K562 (cell line): ENCODE data around the gene GTSE1. TPM values are rescaled to one million over a fixed set of nuclear protein-coding genes. Genes with fewer than 3 reads are reported as not detected.

Experiments used
- ATAC-seq: fragments of 200-7000 bp; cut with Tn5 transposase; 3 replicates; pipeline ENCODE4 v1.9.1; 2020; ENCODE audit warnings: moderate library complexity
- BruUV-seq: library from RNA; stranded (reverse); fragments of 400-500 nt; replicated peaks from 2 replicates; lab custom pipeline; 2021; lab: Mats Ljungman, UMichigan
- CTCF ChIA-PET: fragments of 300-600 bp; formaldehyde crosslinking; extraction: SDS; loops from one replicate; lab custom pipeline; 2021; ENCODE audit warnings: low intra/inter-chr PET ratio; lab: Yijun Ruan, JAX
- POLR2A ChIA-PET: fragments of 300-600, 350-650 bp; sonication (Branson Sonifier 250); formaldehyde crosslinking; extraction: SDS; loops from one replicate; lab custom pipeline; 2021; ENCODE audit warnings: antibody characterized with exemption, inconsistent platforms; lab: Yijun Ruan, JAX
- DNase-seq, 4 experiments: peaks; one replicate each; pipeline versions ENCODE4 v3.0.0 to v3.0.0-alpha.2; 2011 to 2018; ENCODE audit warnings: low spot score in 3 of 4, mixed read lengths in 3 of 4; ENCODE audit errors: extremely low read depth in 1 of 4
- FAIRE-seq: peaks from 2 replicates; lab custom pipeline; 2011; peaks lifted over from hg19 to GRCh38; lab: Jason Lieb, UNC
- H2AFZ ChIP-seq: 2 replicates; pipeline ENCODE4 v1.6.0; 2011; ENCODE audit warnings: low read depth, low read length, control low read depth, inconsistent platforms
- H3K27ac ChIP-seq: fragments of 200-600 bp; 3 replicates; pipeline ENCODE4 v1.8.0; 2011; ENCODE audit warnings: low read depth, mild to moderate bottlenecking, control low read depth, inconsistent platforms, low read length, moderate library complexity, mixed read lengths; ENCODE audit errors: extremely low read depth
- H3K27me3 ChIP-seq, 2 experiments: fragments of 300-600 bp in 1 of 2; 2 replicates in 1 of 2; 3 replicates in 1 of 2; pipeline versions ENCODE4 v1.6.0 to v1.8.0; 2011; ENCODE audit warnings: inconsistent platforms in 2 of 2, low read length in 2 of 2, mild to moderate bottlenecking in 1 of 2, mixed read lengths in 1 of 2, moderate library complexity in 1 of 2; ENCODE audit not compliant: control insufficient read depth in 2 of 2, insufficient read depth in 2 of 2
- H3K36me3 ChIP-seq: fragments of 300-600 bp; 3 replicates; pipeline ENCODE4 v1.8.0; 2011; ENCODE audit warnings: mild to moderate bottlenecking, low read length, inconsistent platforms; ENCODE audit not compliant: control insufficient read depth, insufficient read depth
- H3K4me1 ChIP-seq, 2 experiments: fragments of 200-600 bp in 1 of 2; replicated peaks in 1 of 2; 2 replicates in 1 of 2; 3 replicates in 1 of 2; pipeline versions ENCODE4 v1.5.1 to v1.8.0; 2011; ENCODE audit warnings: inconsistent platforms in 2 of 2, low read length in 2 of 2, mild to moderate bottlenecking in 1 of 2, mixed read lengths in 1 of 2, moderate library complexity in 1 of 2; ENCODE audit not compliant: control insufficient read depth in 2 of 2, insufficient read depth in 2 of 2
- H3K4me2 ChIP-seq: 2 replicates; pipeline ENCODE4 v1.6.1; 2011; ENCODE audit warnings: low read length, control low read depth, inconsistent platforms, mixed read lengths; ENCODE audit not compliant: insufficient read depth
- H3K4me3 ChIP-seq: fragments of 200-600 bp; sonication (generic), shearing (Covaris generic); 2 replicates; pipeline ENCODE4 v1.5.1; 2016; ENCODE audit warnings: control low read depth, inconsistent platforms
- H3K79me2 ChIP-seq: fragments of 200-600 bp; 3 replicates; pipeline ENCODE4 v1.8.0; 2011; ENCODE audit warnings: low read length, inconsistent platforms; ENCODE audit not compliant: control insufficient read depth, insufficient read depth
- H3K9ac ChIP-seq, 2 experiments: 2 replicates each; pipeline versions ENCODE4 v1.6.0 to v1.6.1; 2011; ENCODE audit warnings: low read depth in 2 of 2, low read length in 2 of 2, control low read depth in 1 of 2, inconsistent platforms in 1 of 2, mild to moderate bottlenecking in 1 of 2, mixed read lengths in 1 of 2; ENCODE audit not compliant: insufficient read depth in 1 of 2
- H3K9me1 ChIP-seq: one replicate; pipeline ENCODE4 v1.6.0; 2011; ENCODE audit warnings: inconsistent platforms, mild to moderate bottlenecking, low read length, moderate library complexity; ENCODE audit not compliant: control insufficient read depth, insufficient read depth
- H3K9me3 ChIP-seq: replicated peaks from 2 replicates; pipeline ENCODE4 v1.5.1; 2011; ENCODE audit warnings: low read depth, low read length, inconsistent platforms; ENCODE audit not compliant: control insufficient read depth, insufficient read depth
- H4K20me1 ChIP-seq: replicated peaks from 2 replicates; pipeline ENCODE4 v1.6.1; 2011; ENCODE audit warnings: low read length, inconsistent platforms, mixed read lengths; ENCODE audit not compliant: control insufficient read depth, insufficient read depth
- BACH1 ChIP-seq: fragments of 200-800 bp; sonication (Bioruptor generic); IDR thresholded peaks from 2 replicates; pipeline ENCODE4 v1.6.1; 2016; ENCODE audit warnings: missing genetic modification characterization, missing compliant biosample characterization
- CREB3L1 ChIP-seq: fragments of 450-650 bp; IDR thresholded peaks from 2 replicates; pipeline ENCODE4 v1.6.1; 2014; ENCODE audit warnings: low read depth, mild to moderate bottlenecking, moderate library complexity, borderline replicate concordance
- EP300 ChIP-seq: IDR thresholded peaks from 2 replicates; pipeline ENCODE4 v1.6.1; 2012; ENCODE audit warnings: low read length, improper control_type of control experiment
- ETS2 ChIP-seq: IDR thresholded peaks from 2 replicates; pipeline ENCODE4 v1.6.1; 2016; ENCODE audit warnings: borderline replicate concordance, missing genetic modification characterization, mild to moderate bottlenecking, moderate library complexity, missing compliant biosample characterization; ENCODE audit not compliant: poor library complexity, severe bottlenecking
- GABPA ChIP-seq: fragments of 200-800 bp; sonication (Bioruptor generic); conservative IDR thresholded peaks from 2 replicates; pipeline ENCODE4 v1.6.1; 2016; ENCODE audit warnings: low read depth, missing genetic modification characterization, missing compliant biosample characterization
- HCFC1 ChIP-seq: IDR thresholded peaks from 2 replicates; pipeline ENCODE4 v1.6.1; 2012; ENCODE audit warnings: low read depth, low read length, improper control_type of control experiment
- HOMEZ ChIP-seq: fragments of 250-450 bp; sonication (Bioruptor Pico); IDR thresholded peaks from 2 replicates; pipeline ENCODE4 v1.4.0; 2020; ENCODE audit warnings: mild to moderate bottlenecking, moderate library complexity
- MAFG ChIP-seq: fragments of 450-650 bp; conservative IDR thresholded peaks from 2 replicates; pipeline ENCODE4 v1.6.1; 2016; ENCODE audit warnings: missing genetic modification characterization, missing compliant biosample characterization
- MED1 ChIP-seq: sonication (generic); formaldehyde crosslinking; IDR thresholded peaks from 2 replicates; pipeline ENCODE4 v1.8.1; 2023; ENCODE audit warnings: missing genetic modification reagents, borderline replicate concordance
- MYBL2 ChIP-seq, 2 experiments: fragments of 450-650 bp in 1 of 2; sonication (generic) in 1 of 2; formaldehyde crosslinking in 1 of 2; IDR thresholded peaks; 2 replicates each; pipeline versions ENCODE4 v1.6.1 to v1.8.1; 2017 to 2022; ENCODE audit warnings: borderline replicate concordance in 1 of 2, inconsistent platforms in 1 of 2, low read depth in 1 of 2, mild to moderate bottlenecking in 1 of 2, missing genetic modification reagents in 1 of 2, moderate library complexity in 1 of 2
- NFIX ChIP-seq: fragments of 250-450 bp; sonication (Bioruptor Pico); IDR thresholded peaks from 2 replicates; pipeline ENCODE4 v1.4.0; 2020; ENCODE audit warnings: low read depth, mild to moderate bottlenecking, moderate library complexity
- SNRNP70 ChIP-seq: fragments of 200-400 bp; formaldehyde crosslinking; optimal IDR thresholded peaks from 2 replicates; pipeline ENCODE3; 2017; ENCODE audit warnings: low read depth, low read length
- TAF9B ChIP-seq: fragments of 450-650 bp; IDR thresholded peaks from 2 replicates; pipeline ENCODE4 v1.6.1; 2018; ENCODE audit warnings: mild to moderate bottlenecking; ENCODE audit not compliant: partially characterized antibody
- ZKSCAN8 ChIP-seq: fragments of 200-800 bp; sonication (Bioruptor generic); IDR thresholded peaks from 2 replicates; pipeline ENCODE4 v1.6.1; 2016; ENCODE audit warnings: missing genetic modification characterization, missing compliant biosample characterization
- ZNF408 ChIP-seq: fragments of 250-450 bp; sonication (Bioruptor Pico); IDR thresholded peaks from 2 replicates; pipeline ENCODE4 v1.4.0; 2020; ENCODE audit warnings: low read depth, mild to moderate bottlenecking, moderate library complexity
- ZNF830 ChIP-seq: fragments of 250-450 bp; sonication (Bioruptor Pico); IDR thresholded peaks from 2 replicates; pipeline ENCODE4 v1.5.0; 2021; ENCODE audit warnings: mild to moderate bottlenecking
- WGBS: fragments of 100-300 bp; shearing (Covaris generic); methylation state at CpG from one replicate; pipeline ENCODE4 v1.1.6; 2016; ENCODE audit warnings: low coverage, mixed read lengths; ENCODE audit not compliant: insufficient coverage; ENCODE audit errors: missing lambda C conversion rate; 5-methylcytosine and 5-hydroxymethylcytosine counted together
- in situ Hi-C: fragments of 300-500 bp; cut with MboI; formaldehyde crosslinking; loops from 4 replicates; pipeline ENCODE4 v1.15.0; 2018; ENCODE audit warnings: inconsistent platforms, mixed read lengths
- intact Hi-C: fragments of 100-400 bp; cut with micrococcal nuclease; formaldehyde crosslinking; loops from 2 replicates; pipeline ENCODE4 v1.14.2; 2022
- polyA plus RNA-seq, 8 experiments: library from polyadenylated mRNA; depleted of rRNA in 4 of 8; stranded (reverse) in 5 of 8; unstranded in 3 of 8; fragments of >200 nt; fragmentation: Nextera tagmentation in 2 of 8; fragmentation: Illumina TruSeq in 1 of 8; extraction: Ambion mirVana in 2 of 8; extraction: Trizol in 1 of 8; gene quantifications; 2 replicates each; pipeline versions ENCODE4 v1.2.1 to v1.2.3, GENCODE V29; 2011 to 2014; ENCODE audit warnings: inconsistent platforms in 1 of 8, missing spikeins in 1 of 8
- total RNA-seq, 7 experiments: library from RNA; depleted of rRNA in 6 of 7; stranded (reverse); fragments of >200 nt in 6 of 7; fragmentation: Illumina TruSeq in 2 of 7; extraction: Trizol in 2 of 7; gene quantifications; 2 replicates each; pipeline versions ENCODE4 v1.2.1 to v1.2.3, GENCODE V29; 2011 to 2021; ENCODE audit warnings: low replicate concordance in 1 of 7

Gene GTSE1
- total and polyA plus RNA-seq, 9 of the 15 experiments (the other 6 are each of a cell fraction or from before 2014, with no cell fraction given) = 2.5 to 22.5 (median 12.9) TPM

GRCh38 chr22:46363611-46364321 is 67.1 kb downstream of the GTSE1 start:
- FAIRE-seq (no peak), DNase-seq (no peak), ATAC-seq (no peak)
- no TSS peak for BruUV-seq
- intact Hi-C loops (no loop called here), in situ Hi-C loops (no loop called here)
- H3K4me3 ChIP-seq = no peak overlapping the region
- no peak overlapping the region for H3K9ac ChIP-seq
- H2AFZ ChIP-seq = no peak overlapping the region
- no peaks in the 10 kb centered on the region for H3K36me3 ChIP-seq
- no peak overlapping the region for H3K4me2 ChIP-seq
- no peaks in the 10 kb centered on the region for H3K79me2 ChIP-seq
- H3K27me3 ChIP-seq = peaks cover 5 to 38% of the 10 kb centered on the region in 2 experiments; a peak in 4 of 5 replicates
- POLR2A ChIA-PET = no interaction called here
- H3K9me3 ChIP-seq = no peaks in the 10 kb centered on the region
- no peak overlapping the region for H3K27ac ChIP-seq
- H4K20me1 ChIP-seq = peaks cover 6% of the 10 kb centered on the region
- H3K4me1 ChIP-seq = peaks cover 0 to 39% of the 10 kb centered on the region in 2 experiments; a peak in 2 of 5 replicates
- no peaks in the 10 kb centered on the region for H3K9me1 ChIP-seq
- WGBS = 2% methylated on average over 20 of the region's 35 CpGs
- no peak for TF ChIP-seq ETS2
- TF ChIP-seq SNRNP70 = no peak
- TF ChIP-seq CREB3L1 = no peak
- TF ChIP-seq MYBL2 (IDR thresholded peaks at IDR 0.05; ENCODE audit: low read depth) = no peak
- TF ChIP-seq MYBL2 (CRISPR knock-in tag; IDR thresholded peaks at IDR 0.05; ENCODE audit: borderline replicate concordance) = no peak
- no peak for TF ChIP-seq MAFG
- TF ChIP-seq GABPA = no peak
- no peak for TF ChIP-seq HCFC1
- TF ChIP-seq HOMEZ (CRISPR knock-in tag) = no peak
- TF ChIP-seq ZKSCAN8 (CRISPR knock-in tag) = no peak
- no peak for TF ChIP-seq TAF9B
- TF ChIP-seq NFIX (CRISPR knock-in tag) = no peak
- no peak for TF ChIP-seq EP300
- no peak for TF ChIP-seq MED1 (CRISPR knock-in tag)
- TF ChIP-seq BACH1 (tag) = no peak
- no peak for TF ChIP-seq ZNF830
- TF ChIP-seq ZNF408 = no peak
- CTCF ChIA-PET = no interaction called here
